HEK293 (cell line): ENCODE data around the gene AQP1.

ENCODE experiments used
- FEZF1 ChIP-seq: fragments of 450-650 bp; formaldehyde crosslinking; IDR thresholded peaks from 2 replicates; pipeline ENCODE4 v1.5.1; 2016; ENCODE audit warnings: missing biosample characterization, missing genetic modification characterization
- GLIS1 ChIP-seq: fragments of 450-650 bp; formaldehyde crosslinking; IDR thresholded peaks from 2 replicates; pipeline ENCODE4 v1.5.1; 2016; ENCODE audit warnings: missing biosample characterization, missing genetic modification characterization
- HOXA7 ChIP-seq: sonication (generic); formaldehyde crosslinking; IDR thresholded peaks from 2 replicates; pipeline ENCODE4 v1.8.1; 2022; ENCODE audit warnings: missing genetic modification reagents, borderline replicate concordance
- KLF1 ChIP-seq: fragments of 450-650 bp; formaldehyde crosslinking; IDR thresholded peaks from 2 replicates; pipeline ENCODE4 v1.5.1; 2016; ENCODE audit warnings: missing biosample characterization, missing genetic modification characterization
- KLF10 ChIP-seq: fragments of 450-650 bp; IDR thresholded peaks from 2 replicates; pipeline ENCODE4 v1.5.1; 2018; ENCODE audit warnings: missing biosample characterization, mild to moderate bottlenecking, missing genetic modification characterization
- PRDM1 ChIP-seq: fragments of 450-650 bp; formaldehyde crosslinking; IDR thresholded peaks from 2 replicates; pipeline ENCODE4; 2016; ENCODE audit warnings: missing biosample characterization, missing genetic modification characterization
- ZFP3 ChIP-seq: fragments of 450-650 bp; formaldehyde crosslinking; IDR thresholded peaks from 2 replicates; pipeline ENCODE4 v1.5.1; 2016; ENCODE audit warnings: low read depth, missing biosample characterization, missing genetic modification characterization
- ZFP37 ChIP-seq: fragments of 450-650 bp; formaldehyde crosslinking; IDR thresholded peaks from 2 replicates; pipeline ENCODE4 v1.5.1; 2016; ENCODE audit warnings: missing biosample characterization, missing genetic modification characterization
- ZNF138 ChIP-seq: fragments of 450-650 bp; formaldehyde crosslinking; IDR thresholded peaks from 2 replicates; pipeline ENCODE4 v1.5.1; 2016; ENCODE audit warnings: missing biosample characterization, missing genetic modification characterization, borderline replicate concordance
- ZNF169 ChIP-seq: fragments of 450-650 bp; formaldehyde crosslinking; IDR thresholded peaks from 2 replicates; pipeline ENCODE4 v1.5.1; 2016; ENCODE audit warnings: missing biosample characterization, missing genetic modification characterization
- ZNF214 ChIP-seq: fragments of 450-650 bp; formaldehyde crosslinking; IDR thresholded peaks from 2 replicates; pipeline ENCODE4 v1.5.1; 2017; ENCODE audit warnings: missing biosample characterization, mild to moderate bottlenecking, missing genetic modification characterization, borderline replicate concordance
- ZNF223 ChIP-seq: fragments of 450-650 bp; formaldehyde crosslinking; IDR thresholded peaks from 2 replicates; pipeline ENCODE4 v1.5.1; 2016; ENCODE audit warnings: missing biosample characterization, missing genetic modification characterization
- ZNF311 ChIP-seq: fragments of 450-650 bp; formaldehyde crosslinking; IDR thresholded peaks from 2 replicates; pipeline ENCODE4 v1.5.1; 2017; ENCODE audit warnings: missing biosample characterization, missing genetic modification characterization, borderline replicate concordance
- ZNF354C ChIP-seq: fragments of 450-650 bp; formaldehyde crosslinking; IDR thresholded peaks from 2 replicates; pipeline ENCODE4 v1.5.1; 2016; ENCODE audit warnings: missing biosample characterization, missing genetic modification characterization, low read depth, borderline replicate concordance
- ZNF404 ChIP-seq: fragments of 450-650 bp; formaldehyde crosslinking; IDR thresholded peaks from 2 replicates; pipeline ENCODE4 v1.5.1; 2017; ENCODE audit warnings: missing biosample characterization, missing genetic modification characterization
- ZNF433 ChIP-seq: fragments of 450-650 bp; formaldehyde crosslinking; IDR thresholded peaks from 2 replicates; pipeline ENCODE4 v1.5.1; 2016; ENCODE audit warnings: missing biosample characterization, missing genetic modification characterization, low read depth
- ZNF510 ChIP-seq: fragments of 450-650 bp; formaldehyde crosslinking; IDR thresholded peaks from 2 replicates; pipeline ENCODE4 v1.5.1; 2018; ENCODE audit warnings: mild to moderate bottlenecking, missing genetic modification characterization, missing biosample characterization; ENCODE audit not compliant: insufficient replicate concordance
- ZNF529 ChIP-seq: fragments of 450-650 bp; formaldehyde crosslinking; IDR thresholded peaks from 2 replicates; pipeline ENCODE4 v1.5.1; 2017; ENCODE audit warnings: missing genetic modification characterization, missing biosample characterization; ENCODE audit not compliant: insufficient replicate concordance
- ZNF548 ChIP-seq: fragments of 450-650 bp; formaldehyde crosslinking; IDR thresholded peaks from 2 replicates; pipeline ENCODE4 v1.5.1; 2016; ENCODE audit warnings: missing biosample characterization, missing genetic modification characterization
- ZNF549 ChIP-seq: fragments of 450-650 bp; IDR thresholded peaks from 2 replicates; pipeline ENCODE4 v1.5.1; 2018; ENCODE audit warnings: missing biosample characterization, missing genetic modification characterization, mild to moderate bottlenecking, inconsistent platforms, moderate library complexity
- ZNF560 ChIP-seq: fragments of 450-650 bp; formaldehyde crosslinking; IDR thresholded peaks from 2 replicates; pipeline ENCODE4 v1.5.1; 2017; ENCODE audit warnings: missing biosample characterization, missing genetic modification characterization, borderline replicate concordance
- ZNF654 ChIP-seq: fragments of 450-650 bp; formaldehyde crosslinking; IDR thresholded peaks from 2 replicates; pipeline ENCODE4 v1.5.1; 2016; ENCODE audit warnings: low read depth, missing biosample characterization, missing genetic modification characterization
- ZNF707 ChIP-seq: fragments of 450-650 bp; formaldehyde crosslinking; IDR thresholded peaks from 2 replicates; pipeline ENCODE4 v1.5.1; 2016; ENCODE audit warnings: missing biosample characterization, missing genetic modification characterization
- ZNF768 ChIP-seq: fragments of 450-650 bp; formaldehyde crosslinking; IDR thresholded peaks from 2 replicates; pipeline ENCODE4 v1.5.1; 2018; ENCODE audit warnings: missing biosample characterization, mild to moderate bottlenecking, missing genetic modification characterization
- TF ChIP-seq, protein P1 (sequence below): fragments of 450-650 bp; formaldehyde crosslinking; IDR thresholded peaks from 2 replicates; pipeline ENCODE4 v1.5.1; 2016; ENCODE audit warnings: missing biosample characterization, missing genetic modification characterization
- TF ChIP-seq, protein P2 (sequence below): fragments of 450-650 bp; formaldehyde crosslinking; IDR thresholded peaks from 2 replicates; pipeline ENCODE4 v1.5.1; 2016; ENCODE audit warnings: missing biosample characterization, missing genetic modification characterization, low read depth
- TF ChIP-seq, protein P3 (sequence below): fragments of 450-650 bp; formaldehyde crosslinking; IDR thresholded peaks from 2 replicates; pipeline ENCODE4 v1.5.1; 2016; ENCODE audit warnings: missing biosample characterization, missing genetic modification characterization
- TF ChIP-seq, protein P4 (sequence below): fragments of 450-650 bp; formaldehyde crosslinking; IDR thresholded peaks from 2 replicates; pipeline ENCODE4 v1.5.1; 2016; ENCODE audit warnings: missing biosample characterization, missing genetic modification characterization
- TF ChIP-seq, protein P5 (sequence below): fragments of 450-650 bp; formaldehyde crosslinking; IDR thresholded peaks from 2 replicates; pipeline ENCODE4 v1.5.1; 2016; ENCODE audit warnings: missing biosample characterization, missing genetic modification characterization

AQP1 gene

DNA sequence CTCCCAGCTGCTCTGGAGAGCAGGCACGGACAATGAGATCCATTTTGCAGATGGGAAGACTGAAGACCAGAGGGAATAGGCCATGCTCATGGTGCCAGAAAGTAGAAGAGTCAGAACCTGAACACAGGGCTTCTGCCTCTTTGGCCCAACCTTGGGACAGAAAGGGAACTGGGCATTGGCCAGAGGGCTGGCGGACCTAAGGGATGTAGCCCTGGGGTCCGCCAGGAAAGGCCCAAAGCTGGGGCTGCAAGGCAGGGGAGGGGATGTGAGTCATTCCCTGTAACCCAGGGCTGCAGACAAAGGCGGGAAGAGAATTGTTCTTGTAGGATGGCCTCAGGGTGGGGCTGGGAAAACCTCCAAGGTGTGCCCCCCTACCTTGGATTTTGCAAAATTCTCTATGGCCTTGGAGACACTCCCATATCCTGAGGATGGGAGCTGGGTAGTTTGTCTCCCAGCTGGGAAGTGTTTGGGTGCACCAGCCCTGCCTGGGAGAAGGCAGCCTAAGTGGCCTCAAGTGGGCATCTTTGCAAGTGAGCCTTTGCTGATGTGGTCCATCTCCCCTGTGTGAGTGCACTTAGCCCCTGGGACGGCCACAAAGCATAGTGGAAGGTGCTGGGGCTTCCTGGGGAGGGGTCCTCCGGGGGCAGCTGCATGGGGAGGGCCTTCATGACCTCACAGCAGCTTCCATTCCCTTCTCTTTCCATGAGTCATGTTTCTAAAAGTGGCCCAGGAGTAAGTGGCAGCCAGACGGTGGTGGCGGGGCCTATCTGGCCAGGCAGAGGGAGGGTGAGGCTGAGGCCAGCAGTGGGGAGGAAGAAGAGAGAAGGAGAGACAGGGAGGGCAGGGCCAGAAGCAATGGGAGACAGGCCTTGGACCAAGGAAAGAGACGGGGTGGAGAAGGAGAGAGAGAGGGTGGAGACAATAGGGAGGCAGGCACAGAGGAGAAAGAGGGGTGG, 9.2 kb downstream of the AQP1 start (continued):
- TF ChIP-seq, protein P1, sequence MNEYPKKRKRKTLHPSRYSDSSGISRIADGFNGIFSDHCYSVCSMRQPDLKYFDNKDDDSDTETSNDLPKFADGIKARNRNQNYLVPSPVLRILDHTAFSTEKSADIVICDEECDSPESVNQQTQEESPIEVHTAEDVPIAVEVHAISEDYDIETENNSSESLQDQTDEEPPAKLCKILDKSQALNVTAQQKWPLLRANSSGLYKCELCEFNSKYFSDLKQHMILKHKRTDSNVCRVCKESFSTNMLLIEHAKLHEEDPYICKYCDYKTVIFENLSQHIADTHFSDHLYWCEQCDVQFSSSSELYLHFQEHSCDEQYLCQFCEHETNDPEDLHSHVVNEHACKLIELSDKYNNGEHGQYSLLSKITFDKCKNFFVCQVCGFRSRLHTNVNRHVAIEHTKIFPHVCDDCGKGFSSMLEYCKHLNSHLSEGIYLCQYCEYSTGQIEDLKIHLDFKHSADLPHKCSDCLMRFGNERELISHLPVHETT, result no peak
- TF ChIP-seq KLF1, result peak; percentile 78
- TF ChIP-seq ZNF214 (tag by site-specific recombination), result no peak
- no peak for TF ChIP-seq FEZF1 (tag by site-specific recombination)
- TF ChIP-seq ZFP37 (tag by site-specific recombination), result no peak
- no peak for TF ChIP-seq ZNF169 (tag by site-specific recombination)
- TF ChIP-seq ZNF311 (tag by site-specific recombination), result no peak
- TF ChIP-seq, protein P2, sequence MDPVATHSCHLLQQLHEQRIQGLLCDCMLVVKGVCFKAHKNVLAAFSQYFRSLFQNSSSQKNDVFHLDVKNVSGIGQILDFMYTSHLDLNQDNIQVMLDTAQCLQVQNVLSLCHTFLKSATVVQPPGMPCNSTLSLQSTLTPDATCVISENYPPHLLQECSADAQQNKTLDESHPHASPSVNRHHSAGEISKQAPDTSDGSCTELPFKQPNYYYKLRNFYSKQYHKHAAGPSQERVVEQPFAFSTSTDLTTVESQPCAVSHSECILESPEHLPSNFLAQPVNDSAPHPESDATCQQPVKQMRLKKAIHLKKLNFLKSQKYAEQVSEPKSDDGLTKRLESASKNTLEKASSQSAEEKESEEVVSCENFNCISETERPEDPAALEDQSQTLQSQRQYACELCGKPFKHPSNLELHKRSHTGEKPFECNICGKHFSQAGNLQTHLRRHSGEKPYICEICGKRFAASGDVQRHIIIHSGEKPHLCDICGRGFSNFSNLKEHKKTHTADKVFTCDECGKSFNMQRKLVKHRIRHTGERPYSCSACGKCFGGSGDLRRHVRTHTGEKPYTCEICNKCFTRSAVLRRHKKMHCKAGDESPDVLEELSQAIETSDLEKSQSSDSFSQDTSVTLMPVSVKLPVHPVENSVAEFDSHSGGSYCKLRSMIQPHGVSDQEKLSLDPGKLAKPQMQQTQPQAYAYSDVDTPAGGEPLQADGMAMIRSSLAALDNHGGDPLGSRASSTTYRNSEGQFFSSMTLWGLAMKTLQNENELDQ (tag by site-specific recombination), result no peak
- TF ChIP-seq ZNF529, result no peak
- no peak for TF ChIP-seq ZNF433 (tag by site-specific recombination)
- TF ChIP-seq, protein P3, sequence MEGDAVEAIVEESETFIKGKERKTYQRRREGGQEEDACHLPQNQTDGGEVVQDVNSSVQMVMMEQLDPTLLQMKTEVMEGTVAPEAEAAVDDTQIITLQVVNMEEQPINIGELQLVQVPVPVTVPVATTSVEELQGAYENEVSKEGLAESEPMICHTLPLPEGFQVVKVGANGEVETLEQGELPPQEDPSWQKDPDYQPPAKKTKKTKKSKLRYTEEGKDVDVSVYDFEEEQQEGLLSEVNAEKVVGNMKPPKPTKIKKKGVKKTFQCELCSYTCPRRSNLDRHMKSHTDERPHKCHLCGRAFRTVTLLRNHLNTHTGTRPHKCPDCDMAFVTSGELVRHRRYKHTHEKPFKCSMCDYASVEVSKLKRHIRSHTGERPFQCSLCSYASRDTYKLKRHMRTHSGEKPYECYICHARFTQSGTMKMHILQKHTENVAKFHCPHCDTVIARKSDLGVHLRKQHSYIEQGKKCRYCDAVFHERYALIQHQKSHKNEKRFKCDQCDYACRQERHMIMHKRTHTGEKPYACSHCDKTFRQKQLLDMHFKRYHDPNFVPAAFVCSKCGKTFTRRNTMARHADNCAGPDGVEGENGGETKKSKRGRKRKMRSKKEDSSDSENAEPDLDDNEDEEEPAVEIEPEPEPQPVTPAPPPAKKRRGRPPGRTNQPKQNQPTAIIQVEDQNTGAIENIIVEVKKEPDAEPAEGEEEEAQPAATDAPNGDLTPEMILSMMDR (tag by site-specific recombination), result no peak
- no peak for TF ChIP-seq ZNF138 (tag by site-specific recombination)
- no peak for TF ChIP-seq ZNF404 (tag by site-specific recombination)
- no peak for TF ChIP-seq ZFP3 (tag by site-specific recombination)
- 0 out of 2 replicates have a peak, but pooled peaks have one; percentile 9 for TF ChIP-seq GLIS1 (tag by site-specific recombination)
- TF ChIP-seq, protein P4, sequence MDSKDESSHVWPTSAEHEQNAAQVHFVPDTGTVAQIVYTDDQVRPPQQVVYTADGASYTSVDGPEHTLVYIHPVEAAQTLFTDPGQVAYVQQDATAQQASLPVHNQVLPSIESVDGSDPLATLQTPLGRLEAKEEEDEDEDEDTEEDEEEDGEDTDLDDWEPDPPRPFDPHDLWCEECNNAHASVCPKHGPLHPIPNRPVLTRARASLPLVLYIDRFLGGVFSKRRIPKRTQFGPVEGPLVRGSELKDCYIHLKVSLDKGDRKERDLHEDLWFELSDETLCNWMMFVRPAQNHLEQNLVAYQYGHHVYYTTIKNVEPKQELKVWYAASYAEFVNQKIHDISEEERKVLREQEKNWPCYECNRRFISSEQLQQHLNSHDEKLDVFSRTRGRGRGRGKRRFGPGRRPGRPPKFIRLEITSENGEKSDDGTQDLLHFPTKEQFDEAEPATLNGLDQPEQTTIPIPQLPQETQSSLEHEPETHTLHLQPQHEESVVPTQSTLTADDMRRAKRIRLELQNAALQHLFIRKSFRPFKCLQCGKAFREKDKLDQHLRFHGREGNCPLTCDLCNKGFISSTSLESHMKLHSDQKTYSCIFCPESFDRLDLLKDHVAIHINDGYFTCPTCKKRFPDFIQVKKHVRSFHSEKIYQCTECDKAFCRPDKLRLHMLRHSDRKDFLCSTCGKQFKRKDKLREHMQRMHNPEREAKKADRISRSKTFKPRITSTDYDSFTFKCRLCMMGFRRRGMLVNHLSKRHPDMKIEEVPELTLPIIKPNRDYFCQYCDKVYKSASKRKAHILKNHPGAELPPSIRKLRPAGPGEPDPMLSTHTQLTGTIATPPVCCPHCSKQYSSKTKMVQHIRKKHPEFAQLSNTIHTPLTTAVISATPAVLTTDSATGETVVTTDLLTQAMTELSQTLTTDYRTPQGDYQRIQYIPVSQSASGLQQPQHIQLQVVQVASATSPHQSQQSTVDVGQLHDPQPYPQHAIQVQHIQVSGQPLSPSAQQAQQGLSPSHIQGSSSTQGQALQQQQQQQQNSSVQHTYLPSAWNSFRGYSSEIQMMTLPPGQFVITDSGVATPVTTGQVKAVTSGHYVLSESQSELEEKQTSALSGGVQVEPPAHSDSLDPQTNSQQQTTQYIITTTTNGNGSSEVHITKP (tag by site-specific recombination), result 0 out of 2 replicates have a peak, but pooled peaks have one; percentile 23
- TF ChIP-seq ZNF510 (tag by site-specific recombination), result no peak
- no peak for TF ChIP-seq KLF10 (tag by site-specific recombination)
- no peak for TF ChIP-seq ZNF707 (tag by site-specific recombination)
- no peak for TF ChIP-seq ZNF223
- TF ChIP-seq HOXA7 (CRISPR knock-in tag), result no peak
- no peak for TF ChIP-seq ZNF549 (tag by site-specific recombination)
- TF ChIP-seq ZNF768 (tag by site-specific recombination), result no peak
- no peak for TF ChIP-seq ZNF354C (tag by site-specific recombination)
- TF ChIP-seq ZNF654 (tag by site-specific recombination), result no peak
- no peak for TF ChIP-seq ZNF560
- TF ChIP-seq, protein P5, sequence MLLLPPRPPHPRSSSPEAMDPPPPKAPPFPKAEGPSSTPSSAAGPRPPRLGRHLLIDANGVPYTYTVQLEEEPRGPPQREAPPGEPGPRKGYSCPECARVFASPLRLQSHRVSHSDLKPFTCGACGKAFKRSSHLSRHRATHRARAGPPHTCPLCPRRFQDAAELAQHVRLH (tag by site-specific recombination), result no peak
- no peak for TF ChIP-seq ZNF548 (tag by site-specific recombination)
- TF ChIP-seq PRDM1, result no peak
